MCF 10A (cell line): Measurements from ENCODE around the gene MTMR4. TPM values are rescaled to one million over a fixed set of nuclear protein-coding genes. Genes with fewer than 3 reads are reported as not detected.
"Not testable (repeated sequence)": the region's sequence is repeated elsewhere in the genome, so short reads cannot be mapped to it uniquely, and the experiment has no call there.

Experiments
- BruUV-seq: library from RNA; stranded (reverse); fragments of 400-500 nt; replicated peaks from 2 replicates; lab custom pipeline; 2021; lab: Mats Ljungman, UMichigan
- CTCF ChIA-PET: fragments of 300-600 bp; sonication (Branson Sonifier 250); formaldehyde crosslinking; extraction: SDS; loops from one replicate; lab custom pipeline; 2021; ENCODE audit warnings: antibody characterized with exemption, inconsistent platforms; lab: Yijun Ruan, JAX
- POLR2A ChIA-PET: fragments of 300-600, 350-650 bp; sonication (Branson Sonifier 250); formaldehyde crosslinking; extraction: SDS; loops from one replicate; lab custom pipeline; 2020; ENCODE audit warnings: antibody characterized with exemption, inconsistent platforms; lab: Yijun Ruan, JAX
- DNase-seq: peaks from one replicate; pipeline ENCODE4 v3.0.0-alpha.2; 2018; ENCODE audit not compliant: unreplicated experiment
- H3K27ac Mint-ChIP-seq: one replicate; pipeline ENCODE4 v1.8.0; 2022; ENCODE audit warnings: mild to moderate bottlenecking, low read depth, mixed read lengths; ENCODE audit not compliant: unreplicated experiment
- H3K27me3 Mint-ChIP-seq: one replicate; pipeline ENCODE4 v1.8.0; 2022; ENCODE audit warnings: mixed read lengths; ENCODE audit not compliant: insufficient read depth, unreplicated experiment
- H3K36me3 Mint-ChIP-seq: one replicate; pipeline ENCODE4 v1.8.0; 2022; ENCODE audit warnings: mild to moderate bottlenecking, moderate library complexity, mixed read lengths; ENCODE audit not compliant: insufficient read depth, unreplicated experiment
- H3K4me1 Mint-ChIP-seq: one replicate; pipeline ENCODE4 v1.8.0; 2022; ENCODE audit warnings: mixed read lengths; ENCODE audit not compliant: insufficient read depth, unreplicated experiment
- H3K4me3 Mint-ChIP-seq: one replicate; pipeline ENCODE4 v1.8.0; 2022; ENCODE audit warnings: mild to moderate bottlenecking, moderate library complexity, mixed read lengths; ENCODE audit not compliant: unreplicated experiment
- H3K9me3 Mint-ChIP-seq: one replicate; pipeline ENCODE4 v1.8.0; 2022; ENCODE audit warnings: mixed read lengths; ENCODE audit not compliant: unreplicated experiment
- CTCF ChIP-seq: fragments of 200-600 bp; IDR thresholded peaks from one replicate; pipeline ENCODE4 v1.8.0; 2022; ENCODE audit warnings: antibody characterized with exemption, mild to moderate bottlenecking; ENCODE audit not compliant: unreplicated experiment
- intact Hi-C: fragments of 100-400 bp; cut with micrococcal nuclease; formaldehyde crosslinking; loops from 2 replicates; pipeline ENCODE4 v1.14.1; 2022
- total RNA-seq: library from RNA; stranded (reverse); gene quantifications from 2 replicates; pipeline ENCODE4 v1.2.3, GENCODE V29; 2022

MTMR4 gene
- total RNA-seq, 1 experiment from 2014 or later: 38.1 TPM

GRCh38 chr17:58506354-58507080 lies 7.9 kb downstream of the MTMR4 start:
- CTCF ChIA-PET: interaction anchor here (0.5 to 1.4 kb wide), 2 partner anchors 13 to 266 kb away, joined by 4 to 5 read pairs; no protein-coding TSS in a partner anchor
- Mint-ChIP-seq H3K4me3 (no peak overlapping the region), H3K27me3 (no peaks in the 10 kb centered on the region), H3K9me3 (no peaks in the 10 kb centered on the region), H3K36me3 (peaks cover 72% of the 10 kb centered on the region), H3K4me1 (peaks cover 3% of the 10 kb centered on the region), H3K27ac (peak overlapping the region; percentile 89)
- POLR2A ChIA-PET: interaction anchor here (1.0 kb wide), 1 partner anchor 91 kb away, joined by 4 read pairs; no protein-coding TSS in a partner anchor
- intact Hi-C loops: no loop called here
- no peak for TF ChIP-seq CTCF
- BruUV-seq: no TSS peak
- DNase-seq: no peak

GRCh38 chr17:58504826-58505351 lies 9.5 kb downstream of the MTMR4 start:
- Mint-ChIP-seq H3K36me3 (peaks cover 64% of the 10 kb centered on the region), H3K9me3 (no peaks in the 10 kb centered on the region), H3K27ac (no peak overlapping the region), H3K4me3 (no peak overlapping the region), H3K27me3 (no peaks in the 10 kb centered on the region), H3K4me1 (peaks cover 3% of the 10 kb centered on the region)
- CTCF ChIA-PET: interaction anchor here (0.7 kb wide), 1 partner anchor 611 kb away, joined by 4 read pairs; no protein-coding TSS in a partner anchor
- POLR2A ChIA-PET: interaction anchor here (0.6 kb wide), 1 partner anchor 14 kb away, joined by 3 read pairs; no protein-coding TSS in a partner anchor
- DNase-seq: no peak
- no TSS peak for BruUV-seq
- TF ChIP-seq CTCF: no peak
- intact Hi-C loops: no loop called here

GRCh38 chr17:58503866-58504265 lies 10.6 kb downstream of the MTMR4 start:
- H3K27me3 Mint-ChIP-seq: no peaks in the 10 kb centered on the region
- peaks cover 64% of the 10 kb centered on the region for H3K36me3 Mint-ChIP-seq
- no peak for TF ChIP-seq CTCF
- no TSS peak for BruUV-seq
- H3K9me3 Mint-ChIP-seq: no peaks in the 10 kb centered on the region
- ChIA-PET POLR2A (no interaction called here), CTCF (no interaction called here)
- no peak overlapping the region for H3K4me3 Mint-ChIP-seq
- H3K4me1 Mint-ChIP-seq: peaks cover 3% of the 10 kb centered on the region
- DNase-seq: no peak
- no peak overlapping the region for H3K27ac Mint-ChIP-seq
- intact Hi-C loops: no loop called here

- intact Hi-C loops, H3K27ac Mint-ChIP-seq, DNase-seq, H3K27me3 Mint-ChIP-seq, BruUV-seq, H3K4me3 Mint-ChIP-seq, H3K4me1 Mint-ChIP-seq, H3K9me3 Mint-ChIP-seq: not testable (repeated sequence)
- CTCF ChIA-PET: interaction anchor here (0.7 kb wide), 1 partner anchor 12 kb away, joined by 3 read pairs; no protein-coding TSS in a partner anchor
- H3K36me3 Mint-ChIP-seq: peaks cover 67% of the 10 kb centered on the region
- POLR2A ChIA-PET: interaction anchor here (1.0 kb wide), 1 partner anchor 9 kb away, joined by 3 read pairs; no protein-coding TSS in a partner anchor
Observed at GRCh38 chr17:58503134-58503533, 11.3 kb downstream of the MTMR4 start.
